Measurements from ENCODE around the gene ATP1A1. TPM values are rescaled to one million over a fixed set of nuclear protein-coding genes. Genes with fewer than 3 reads are reported as not detected.

ATP1A1 gene
- total RNA-seq, 2 experiments from 2014 or later = 251 to 262 TPM

DNA sequence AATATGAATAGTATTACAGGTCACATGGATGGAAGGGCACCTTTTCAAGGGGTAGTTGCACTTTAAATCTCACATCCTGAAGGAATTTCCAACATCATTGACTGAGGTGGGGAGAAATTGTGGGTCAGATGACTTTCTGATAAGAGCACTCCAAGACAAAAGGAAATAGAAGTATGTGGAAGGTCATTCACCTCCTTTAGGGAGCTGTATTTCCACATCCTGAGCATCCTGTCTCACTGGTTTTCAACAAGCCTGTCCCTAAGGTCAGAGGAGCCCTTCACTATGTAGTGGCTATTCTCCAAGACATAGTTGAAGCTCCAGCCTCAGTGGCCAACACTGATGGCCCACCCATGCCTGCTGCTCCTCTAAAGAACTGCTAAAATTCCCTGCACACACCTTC is 76.5 kb downstream of the ATP1A1 start:
- Mint-ChIP-seq H3K4me1 (ENCODE audit: low read depth) (no peaks in the 10 kb centered on the region), H3K36me3 (ENCODE audit: low read depth) (no peaks in the 10 kb centered on the region), H3K27me3 (peaks cover 25% of the 10 kb centered on the region), H3K9me3 (no peaks in the 10 kb centered on the region), H3K27ac (no peak overlapping the region), H3K4me3 (no peak overlapping the region)
- no peaks in the 10 kb centered on the region for H3K27me3 ChIP-seq (ENCODE audit: control insufficient read depth in 1 of 2, insufficient read depth in 2 of 2, low read length in 2 of 2)
- H3K36me3 ChIP-seq (ENCODE audit: insufficient read depth, low read length) = no peaks in the 10 kb centered on the region
- ATAC-seq (ENCODE audit: poor library complexity) = no peak
- TF ChIP-seq, protein P1, sequence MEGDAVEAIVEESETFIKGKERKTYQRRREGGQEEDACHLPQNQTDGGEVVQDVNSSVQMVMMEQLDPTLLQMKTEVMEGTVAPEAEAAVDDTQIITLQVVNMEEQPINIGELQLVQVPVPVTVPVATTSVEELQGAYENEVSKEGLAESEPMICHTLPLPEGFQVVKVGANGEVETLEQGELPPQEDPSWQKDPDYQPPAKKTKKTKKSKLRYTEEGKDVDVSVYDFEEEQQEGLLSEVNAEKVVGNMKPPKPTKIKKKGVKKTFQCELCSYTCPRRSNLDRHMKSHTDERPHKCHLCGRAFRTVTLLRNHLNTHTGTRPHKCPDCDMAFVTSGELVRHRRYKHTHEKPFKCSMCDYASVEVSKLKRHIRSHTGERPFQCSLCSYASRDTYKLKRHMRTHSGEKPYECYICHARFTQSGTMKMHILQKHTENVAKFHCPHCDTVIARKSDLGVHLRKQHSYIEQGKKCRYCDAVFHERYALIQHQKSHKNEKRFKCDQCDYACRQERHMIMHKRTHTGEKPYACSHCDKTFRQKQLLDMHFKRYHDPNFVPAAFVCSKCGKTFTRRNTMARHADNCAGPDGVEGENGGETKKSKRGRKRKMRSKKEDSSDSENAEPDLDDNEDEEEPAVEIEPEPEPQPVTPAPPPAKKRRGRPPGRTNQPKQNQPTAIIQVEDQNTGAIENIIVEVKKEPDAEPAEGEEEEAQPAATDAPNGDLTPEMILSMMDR (IDR thresholded peaks at IDR 0.05) = no peak
- POLR2A ChIA-PET = interaction anchor here (1.2 kb wide), 1 partner anchor 29 kb away, joined by 5 read pairs; no protein-coding TSS in a partner anchor
- intact Hi-C loops (cut with DNase I, micrococcal nuclease) = no loop called here
- DNase-seq = no peak
- CTCF ChIA-PET = no interaction called here
- H3K4me1 ChIP-seq (ENCODE audit: insufficient read depth, low read length) = no peaks in the 10 kb centered on the region
- H3K27ac ChIP-seq (ENCODE audit: low read depth in 1 of 2, low read length in 2 of 2) = no peak overlapping the region
- H3K4me3 ChIP-seq (ENCODE audit: low read length) = no peak overlapping the region
- no peaks in the 10 kb centered on the region for H3K9me3 ChIP-seq (ENCODE audit: control insufficient read depth in 1 of 2, insufficient read depth in 1 of 2, low read length in 2 of 2)

DNA sequence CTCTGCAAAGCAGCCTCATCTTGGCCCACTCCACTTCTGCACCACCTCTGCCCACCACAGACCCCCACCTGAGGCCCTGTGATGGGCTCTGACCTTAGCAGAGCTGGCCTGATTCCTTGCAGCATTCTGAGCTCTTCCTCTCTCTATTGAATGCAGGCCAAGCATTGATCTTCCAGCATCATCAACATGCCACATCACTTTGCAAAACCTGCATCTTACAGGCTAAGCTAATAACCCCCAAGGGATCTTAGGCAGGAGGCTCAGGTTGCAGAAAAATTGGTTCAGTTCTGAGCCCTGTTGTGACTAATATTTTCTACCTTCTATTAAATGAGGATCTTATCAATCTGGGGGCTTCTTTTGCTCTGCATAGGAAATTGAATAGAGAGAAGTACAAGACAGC is 78.7 kb downstream of the ATP1A1 start:
- intact Hi-C loops (cut with DNase I, micrococcal nuclease) = no loop called here
- no peaks in the 10 kb centered on the region for H3K4me1 ChIP-seq (ENCODE audit: insufficient read depth, low read length)
- no peaks in the 10 kb centered on the region for H3K36me3 Mint-ChIP-seq (ENCODE audit: low read depth)
- H3K36me3 ChIP-seq (ENCODE audit: insufficient read depth, low read length) = no peaks in the 10 kb centered on the region
- H3K27me3 Mint-ChIP-seq = peaks cover 11% of the 10 kb centered on the region
- no peak for ATAC-seq (ENCODE audit: poor library complexity)
- no peak overlapping the region for H3K27ac Mint-ChIP-seq
- no peak overlapping the region for H3K4me3 ChIP-seq (ENCODE audit: low read length)
- no peak for DNase-seq
- H3K27me3 ChIP-seq (ENCODE audit: control insufficient read depth in 1 of 2, insufficient read depth in 2 of 2, low read length in 2 of 2) = no peaks in the 10 kb centered on the region
- ChIA-PET CTCF (no interaction called here), POLR2A (no interaction called here)
- no peaks in the 10 kb centered on the region for H3K9me3 ChIP-seq (ENCODE audit: control insufficient read depth in 1 of 2, insufficient read depth in 1 of 2, low read length in 2 of 2)
- no peaks in the 10 kb centered on the region for H3K4me1 Mint-ChIP-seq (ENCODE audit: low read depth)
- TF ChIP-seq, protein P1 (IDR thresholded peaks at IDR 0.05) = no peak
- H3K27ac ChIP-seq (ENCODE audit: low read depth in 1 of 2, low read length in 2 of 2) = no peak overlapping the region
- H3K4me3 Mint-ChIP-seq = no peak overlapping the region
- no peaks in the 10 kb centered on the region for H3K9me3 Mint-ChIP-seq

DNA sequence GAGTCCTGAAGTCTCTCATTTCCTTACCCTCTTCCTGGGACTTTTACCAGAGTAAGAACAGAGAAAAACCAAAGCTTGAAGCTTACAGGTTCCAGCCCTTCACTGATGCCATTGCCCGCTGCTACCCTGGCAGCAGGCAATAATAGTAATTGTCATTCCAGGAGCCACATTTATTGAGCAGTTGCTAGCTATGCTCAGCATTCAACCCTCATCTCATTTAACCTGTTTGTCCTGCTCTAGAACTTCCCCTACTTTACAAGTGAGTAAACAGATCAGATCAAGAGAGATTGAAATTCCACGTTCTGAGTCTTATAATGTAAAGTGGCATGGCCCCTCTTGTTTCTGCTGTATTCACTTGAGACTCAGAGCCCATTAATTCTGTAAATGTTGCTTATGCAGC is 80.4 kb downstream of the ATP1A1 start:
- DNase-seq = no peak
- H3K9me3 ChIP-seq (ENCODE audit: control insufficient read depth in 1 of 2, insufficient read depth in 1 of 2, low read length in 2 of 2) = no peaks in the 10 kb centered on the region
- H3K9me3 Mint-ChIP-seq = no peaks in the 10 kb centered on the region
- TF ChIP-seq, protein P1 (IDR thresholded peaks at IDR 0.05) = no peak
- intact Hi-C loops (cut with DNase I, micrococcal nuclease) = no loop called here
- H3K27me3 Mint-ChIP-seq = peaks cover 6% of the 10 kb centered on the region
- no peak overlapping the region for H3K4me3 ChIP-seq (ENCODE audit: low read length)
- no peak overlapping the region for H3K27ac ChIP-seq (ENCODE audit: low read depth in 1 of 2, low read length in 2 of 2)
- H3K4me1 Mint-ChIP-seq (ENCODE audit: low read depth) = no peaks in the 10 kb centered on the region
- no peaks in the 10 kb centered on the region for H3K4me1 ChIP-seq (ENCODE audit: insufficient read depth, low read length)
- CTCF ChIA-PET = no interaction called here
- no peak overlapping the region for H3K4me3 Mint-ChIP-seq
- ATAC-seq (ENCODE audit: poor library complexity) = no peak
- POLR2A ChIA-PET = no interaction called here
- H3K36me3 ChIP-seq (ENCODE audit: insufficient read depth, low read length) = no peaks in the 10 kb centered on the region
- no peaks in the 10 kb centered on the region for H3K36me3 Mint-ChIP-seq (ENCODE audit: low read depth)
- no peak overlapping the region for H3K27ac Mint-ChIP-seq
- H3K27me3 ChIP-seq (ENCODE audit: control insufficient read depth in 1 of 2, insufficient read depth in 2 of 2, low read length in 2 of 2) = no peaks in the 10 kb centered on the region
